HFFc6 (cell line): ENCODE results near the gene SLC22A31. TPM values are rescaled to one million over a fixed set of nuclear protein-coding genes. Genes with fewer than 3 reads are reported as not detected.

Experiments
- DNase-seq: peaks from one replicate; pipeline ENCODE4 v3.0.0-alpha.2; 2018
- H3K27ac Mint-ChIP-seq: 2 replicates; pipeline ENCODE4 v1.8.0; 2020; ENCODE audit warnings: mild to moderate bottlenecking, mixed read lengths
- H3K27me3 Mint-ChIP-seq: 2 replicates; pipeline ENCODE4 v1.8.0; 2021; ENCODE audit warnings: mild to moderate bottlenecking, moderate library complexity, mixed read lengths; ENCODE audit not compliant: insufficient read depth
- H3K36me3 Mint-ChIP-seq: 2 replicates; pipeline ENCODE4 v1.8.0; 2021; ENCODE audit warnings: low read depth, mixed read lengths
- H3K4me1 Mint-ChIP-seq: 2 replicates; pipeline ENCODE4 v1.8.0; 2020; ENCODE audit warnings: low read depth, mixed read lengths
- H3K4me3 Mint-ChIP-seq: 2 replicates; pipeline ENCODE4 v1.8.0; 2020; ENCODE audit warnings: mild to moderate bottlenecking, moderate library complexity, mixed read lengths
- H3K9me3 Mint-ChIP-seq: 2 replicates; pipeline ENCODE4 v1.8.0; 2020; ENCODE audit warnings: mild to moderate bottlenecking, mixed read lengths
- CTCF ChIP-seq: fragments of 200-600 bp; sonication (generic); IDR thresholded peaks from 2 replicates; pipeline ENCODE4 v1.5.0; 2021; ENCODE audit warnings: antibody characterized with exemption, mild to moderate bottlenecking
- total RNA-seq, 6 experiments: library from RNA; stranded (reverse); fragmentation: NEBNext Ultra II Directional; extraction: Animal tissue kit (Norgen Biotek cat#: 25700); gene quantifications; 2 replicates in 1 of 6; 3 replicates in 5 of 6; pipeline ENCODE4 v1.2.3, GENCODE V29; 2021

Gene SLC22A31
- total RNA-seq, 6 experiments from 2014 or later, result not detected

DNA sequence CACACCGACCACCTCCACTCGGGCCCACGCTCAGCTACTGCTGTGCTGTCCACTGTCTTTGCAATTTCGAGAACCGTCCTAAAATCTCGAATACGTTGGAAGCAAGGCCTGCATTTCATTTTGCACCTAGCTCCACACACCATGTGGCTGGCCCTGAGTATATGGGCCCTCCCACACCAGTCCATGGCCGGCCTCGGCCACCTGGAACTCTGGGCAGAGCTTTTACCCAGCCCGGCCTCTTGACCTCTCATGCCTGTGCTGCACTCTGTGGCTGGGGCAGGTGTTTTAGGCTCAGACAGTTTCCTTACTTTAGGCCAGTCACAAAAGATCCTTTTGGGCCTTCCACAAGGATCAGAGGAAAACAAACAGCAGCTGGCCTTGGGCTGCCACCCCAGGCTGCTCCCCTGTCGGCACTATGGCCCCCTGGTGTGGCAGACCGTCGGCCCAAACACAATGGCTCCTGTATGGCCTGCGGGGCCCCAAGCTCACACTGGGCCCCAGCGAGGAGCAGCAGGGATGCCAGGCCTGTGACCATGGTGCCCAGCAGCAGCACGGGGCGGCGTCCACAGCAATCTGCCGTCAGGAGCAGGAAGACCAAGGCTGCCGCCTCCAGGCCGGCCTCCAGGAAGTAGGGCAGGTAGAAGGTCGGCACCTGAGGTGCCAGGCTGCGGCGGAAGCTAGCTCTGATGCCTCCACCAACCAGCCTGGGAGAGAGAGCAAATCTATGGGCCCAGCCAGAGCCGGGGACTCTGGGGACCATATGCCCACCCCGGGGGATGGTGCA lies 2.5 kb downstream of the SLC22A31 start:
- no peak for DNase-seq
- peaks cover 7% of the 10 kb centered on the region for H3K9me3 Mint-ChIP-seq
- H3K4me3 Mint-ChIP-seq, result no peak overlapping the region

DNA sequence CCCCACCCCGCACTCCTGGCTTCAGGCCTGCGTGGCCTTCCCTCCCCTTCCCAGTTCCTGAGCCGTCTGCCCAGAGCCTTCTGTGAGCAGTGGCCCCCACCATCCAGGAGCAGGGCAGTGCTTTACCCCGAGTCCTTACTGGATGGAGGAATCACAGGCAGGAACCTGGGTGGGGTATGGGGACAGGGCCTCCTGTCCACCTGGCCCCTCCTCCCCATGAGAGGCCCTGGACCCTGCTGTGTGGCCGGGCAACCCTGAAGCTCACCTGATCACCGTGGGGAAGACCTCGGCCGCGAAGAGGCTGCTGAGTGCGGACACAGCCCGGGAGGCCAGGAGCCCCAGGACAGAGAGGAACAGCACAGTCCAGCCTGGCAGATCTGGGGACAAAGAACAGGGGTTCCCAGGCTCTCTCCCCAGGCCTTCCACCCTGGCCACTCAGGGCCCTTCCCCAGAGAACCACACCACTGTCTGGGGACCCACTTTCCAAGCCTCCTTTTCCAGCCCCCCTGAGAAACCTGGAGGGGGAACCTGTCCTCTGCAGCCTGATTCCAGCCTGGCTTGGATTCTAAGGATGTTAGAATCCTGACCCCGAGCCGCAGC lies 3.2 kb downstream of the SLC22A31 start:
- peaks cover 8% of the 10 kb centered on the region for H3K27me3 Mint-ChIP-seq
- H3K9me3 Mint-ChIP-seq, result no peaks in the 10 kb centered on the region
- H3K27ac Mint-ChIP-seq, result no peak overlapping the region
- H3K4me1 Mint-ChIP-seq, result no peaks in the 10 kb centered on the region
- H3K36me3 Mint-ChIP-seq, result no peaks in the 10 kb centered on the region
- DNase-seq, result no peak
- H3K4me3 Mint-ChIP-seq, result no peak overlapping the region
- no peak for TF ChIP-seq CTCF

More for the DNA sequence above, 2.5 kb downstream of the SLC22A31 start:
- TF ChIP-seq CTCF, result no peak
- H3K36me3 Mint-ChIP-seq, result peaks cover 4% of the 10 kb centered on the region
- H3K27me3 Mint-ChIP-seq, result peaks cover 10% of the 10 kb centered on the region
- H3K27ac Mint-ChIP-seq, result no peak overlapping the region
- no peaks in the 10 kb centered on the region for H3K4me1 Mint-ChIP-seq

DNA sequence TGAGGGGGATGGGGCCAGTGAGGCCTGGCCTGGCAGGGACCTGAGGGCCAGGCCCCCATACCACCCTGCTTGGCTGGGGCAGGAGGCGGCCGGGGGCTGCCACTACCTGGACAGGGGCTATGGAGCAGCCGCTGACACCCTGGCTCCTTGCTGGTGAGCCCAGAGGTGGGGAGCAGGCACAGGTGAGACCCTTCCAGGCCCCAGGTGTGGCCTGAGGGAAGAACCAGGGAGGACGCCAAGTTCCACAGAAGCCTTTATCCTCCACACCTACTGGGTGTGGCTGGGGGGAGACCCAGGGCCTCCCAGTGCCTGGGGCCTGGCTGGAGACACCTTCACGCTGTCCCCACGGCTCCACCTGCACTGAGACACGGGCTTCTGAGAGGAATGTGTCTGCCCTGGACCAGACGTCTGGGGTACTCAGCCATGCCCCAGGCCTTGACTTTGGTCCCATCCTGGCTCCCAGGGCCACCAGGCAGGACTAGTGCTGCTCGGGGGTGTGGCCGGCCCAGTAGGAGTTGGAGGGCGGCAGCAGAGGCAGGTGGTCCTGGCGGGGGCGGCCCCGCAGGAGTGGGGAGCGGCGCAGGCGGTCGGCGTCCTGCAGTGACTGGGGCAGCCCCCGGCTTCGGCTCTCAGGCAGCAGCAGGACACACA lies 4.7 kb downstream of the SLC22A31 start:
- Mint-ChIP-seq H3K27me3 (peaks cover 6% of the 10 kb centered on the region), H3K9me3 (no peaks in the 10 kb centered on the region), H3K4me3 (no peak overlapping the region), H3K4me1 (no peaks in the 10 kb centered on the region), H3K27ac (no peak overlapping the region), H3K36me3 (no peaks in the 10 kb centered on the region)
- TF ChIP-seq CTCF, result no peak
- no peak for DNase-seq

- DNase-seq, result no peak
- Mint-ChIP-seq H3K9me3 (no peaks in the 10 kb centered on the region), H3K27ac (no peak overlapping the region), H3K36me3 (no peaks in the 10 kb centered on the region), H3K4me1 (no peaks in the 10 kb centered on the region), H3K4me3 (no peak overlapping the region), H3K27me3 (no peaks in the 10 kb centered on the region)
- no peak for TF ChIP-seq CTCF
Observed at GRCh38 chr16:89194340-89195311, 5.7 kb downstream of the SLC22A31 start.
